NT2/D1 (cell line): ENCODE data around the gene AK9.

Source experiments
- DNase-seq: peaks from one replicate; pipeline ENCODE4 v3.0.0-alpha.2; 2011; ENCODE audit warnings: low read depth, low spot score
- H3K27me3 ChIP-seq: 2 replicates; pipeline ENCODE4 v1.6.0; 2011; ENCODE audit warnings: mild to moderate bottlenecking; ENCODE audit not compliant: insufficient read length, insufficient read depth
- H3K36me3 ChIP-seq: 2 replicates; pipeline ENCODE4 v1.6.1; 2011; ENCODE audit warnings: mild to moderate bottlenecking, low read length, mixed read lengths; ENCODE audit not compliant: insufficient read depth, insufficient read length
- H3K4me1 ChIP-seq: 2 replicates; pipeline ENCODE4 v1.5.1; 2011; ENCODE audit not compliant: insufficient read depth, insufficient read length
- H3K4me3 ChIP-seq: 2 replicates; pipeline ENCODE4 v1.5.1; 2011; ENCODE audit warnings: low read depth; ENCODE audit not compliant: insufficient read length
- H3K9ac ChIP-seq: 2 replicates; pipeline ENCODE4 v1.6.0; 2011; ENCODE audit warnings: low read depth; ENCODE audit not compliant: insufficient read length
- H3K9me3 ChIP-seq: 2 replicates; pipeline ENCODE4 v1.5.1; 2011; ENCODE audit warnings: mild to moderate bottlenecking, low read length; ENCODE audit not compliant: insufficient read depth
- SUZ12 ChIP-seq: IDR thresholded peaks from 2 replicates; pipeline ENCODE4 v1.6.1; 2011; ENCODE audit not compliant: insufficient read length, insufficient read depth; ENCODE audit errors: extremely low read depth
- YY1 ChIP-seq: IDR thresholded peaks from 2 replicates; pipeline ENCODE4 v1.6.1; 2011; ENCODE audit not compliant: insufficient read length, insufficient read depth
- ZNF274 ChIP-seq: IDR thresholded peaks from 2 replicates; pipeline ENCODE4 v1.6.1; 2011; ENCODE audit warnings: mild to moderate bottlenecking, low read depth, low read length

The AK9 gene

DNA sequence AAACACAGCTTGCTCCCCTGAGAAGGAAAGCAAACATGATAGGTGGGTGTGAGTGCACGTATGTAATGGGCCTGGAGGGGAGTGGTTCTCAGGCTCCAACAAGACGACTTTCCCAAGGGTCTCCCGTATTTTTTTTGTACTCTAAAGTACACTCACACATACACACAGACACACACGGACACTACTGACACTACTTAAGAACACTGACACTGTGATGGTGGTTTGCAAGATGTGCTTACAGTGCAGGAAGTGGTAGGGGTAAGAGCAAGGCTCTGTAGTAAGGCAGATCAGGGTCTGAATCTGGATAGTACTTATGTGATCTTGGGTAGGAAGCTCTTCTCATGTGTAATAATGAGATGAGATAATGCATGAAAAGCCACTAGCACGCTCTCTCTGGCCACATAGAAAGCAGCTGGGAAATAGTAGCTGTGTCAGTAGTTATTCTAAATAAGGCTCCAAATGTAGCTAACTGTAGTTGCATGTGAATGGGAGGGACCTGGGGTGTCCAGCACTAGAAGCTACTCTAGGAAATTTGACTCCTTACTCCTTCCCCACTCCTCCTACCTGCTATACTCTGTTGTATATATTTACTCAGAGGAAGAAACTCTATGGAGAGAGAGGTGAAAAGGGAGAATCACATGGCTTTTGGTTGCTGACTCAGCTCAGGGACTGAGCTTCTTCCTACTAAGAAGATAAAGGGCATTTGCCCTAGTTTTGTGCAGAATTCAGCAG lies 199.6 kb downstream of the AK9 start:
- H3K9me3 ChIP-seq: no peaks in the 10 kb centered on the region
- H3K27me3 ChIP-seq: no peaks in the 10 kb centered on the region
- H3K9ac ChIP-seq: no peak overlapping the region
- TF ChIP-seq ZNF274: no peak
- TF ChIP-seq YY1: no peak
- no peak for TF ChIP-seq SUZ12
- H3K36me3 ChIP-seq: no peaks in the 10 kb centered on the region
- DNase-seq: no peak
- H3K4me1 ChIP-seq: no peaks in the 10 kb centered on the region
- no peak overlapping the region for H3K4me3 ChIP-seq

DNA sequence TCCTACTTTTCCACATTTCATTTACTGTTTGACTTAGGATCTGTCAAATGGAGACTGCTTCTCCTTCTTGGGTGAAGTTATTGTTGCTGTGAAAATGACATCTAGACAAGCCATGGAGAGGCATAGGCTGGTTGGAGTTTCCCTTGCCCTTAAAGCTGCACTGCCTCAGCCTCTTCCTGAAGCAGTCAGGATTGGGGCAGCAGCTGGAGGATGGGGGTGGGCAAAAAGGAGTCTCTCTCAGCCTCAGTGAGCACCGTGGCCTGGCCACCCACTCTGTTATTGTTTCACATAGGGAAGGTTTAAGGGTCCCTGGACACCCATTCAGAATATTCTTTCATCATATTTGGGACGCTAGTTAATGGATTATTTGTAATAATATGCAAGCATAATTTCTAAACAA lies 200.3 kb downstream of the AK9 start:
- no peaks in the 10 kb centered on the region for H3K27me3 ChIP-seq
- TF ChIP-seq ZNF274 (no peak), SUZ12 (no peak), YY1 (no peak)
- DNase-seq: no peak
- H3K9ac ChIP-seq: no peak overlapping the region
- no peaks in the 10 kb centered on the region for H3K4me1 ChIP-seq
- no peaks in the 10 kb centered on the region for H3K36me3 ChIP-seq
- no peak overlapping the region for H3K4me3 ChIP-seq
- no peaks in the 10 kb centered on the region for H3K9me3 ChIP-seq

DNA sequence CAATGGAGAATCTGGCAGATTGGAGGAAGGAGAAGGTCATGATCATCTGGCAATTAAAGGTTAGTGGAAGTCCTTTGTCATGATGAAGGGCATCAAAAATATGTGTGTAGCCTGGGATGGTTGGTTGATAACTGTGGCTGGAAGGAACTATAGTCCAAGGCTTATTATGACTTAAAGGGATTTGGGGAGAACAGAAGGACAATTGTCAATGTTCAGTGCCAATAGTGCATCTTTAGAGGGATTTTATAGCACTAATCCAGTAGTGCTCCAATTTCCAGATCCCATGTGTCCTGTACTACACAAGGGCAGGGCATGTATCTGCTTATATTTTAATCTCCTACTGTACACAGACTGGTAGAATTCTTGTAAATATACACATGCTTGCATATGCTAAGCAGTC lies 203.0 kb downstream of the AK9 start:
- Histone ChIP-seq H3K4me3 (no peak overlapping the region), H3K36me3 (no peaks in the 10 kb centered on the region), H3K9me3 (no peaks in the 10 kb centered on the region), H3K4me1 (peaks cover 3% of the 10 kb centered on the region), H3K9ac (no peak overlapping the region), H3K27me3 (peaks cover 18% of the 10 kb centered on the region)
- DNase-seq: no peak
- no peak for TF ChIP-seq YY1
- TF ChIP-seq SUZ12: no peak
- no peak for TF ChIP-seq ZNF274

DNA sequence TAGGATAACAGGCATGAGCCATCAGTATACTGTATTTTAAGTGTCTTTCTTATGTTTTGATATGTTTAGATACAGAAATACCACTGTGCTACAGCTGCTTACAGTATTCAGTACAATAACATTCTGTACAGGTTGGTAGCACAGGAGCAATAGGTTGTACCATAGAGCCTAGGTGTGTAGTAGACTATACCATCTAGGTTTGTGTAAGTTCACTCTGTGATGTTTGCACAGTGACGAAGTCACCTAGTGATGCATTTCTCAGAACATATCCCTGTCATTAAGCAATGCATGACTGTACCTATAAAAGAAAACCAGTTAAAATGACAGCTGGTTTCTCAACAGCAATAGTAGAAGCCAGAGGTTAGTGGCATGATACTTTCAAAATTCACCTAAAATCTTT lies 204.9 kb downstream of the AK9 start:
- Histone ChIP-seq H3K36me3 (peaks cover 8% of the 10 kb centered on the region), H3K4me1 (peaks cover 3% of the 10 kb centered on the region), H3K4me3 (no peak overlapping the region), H3K9me3 (no peaks in the 10 kb centered on the region), H3K9ac (no peak overlapping the region), H3K27me3 (peaks cover 18% of the 10 kb centered on the region)
- TF ChIP-seq SUZ12 (no peak), ZNF274 (no peak), YY1 (no peak)
- DNase-seq: no peak

DNA sequence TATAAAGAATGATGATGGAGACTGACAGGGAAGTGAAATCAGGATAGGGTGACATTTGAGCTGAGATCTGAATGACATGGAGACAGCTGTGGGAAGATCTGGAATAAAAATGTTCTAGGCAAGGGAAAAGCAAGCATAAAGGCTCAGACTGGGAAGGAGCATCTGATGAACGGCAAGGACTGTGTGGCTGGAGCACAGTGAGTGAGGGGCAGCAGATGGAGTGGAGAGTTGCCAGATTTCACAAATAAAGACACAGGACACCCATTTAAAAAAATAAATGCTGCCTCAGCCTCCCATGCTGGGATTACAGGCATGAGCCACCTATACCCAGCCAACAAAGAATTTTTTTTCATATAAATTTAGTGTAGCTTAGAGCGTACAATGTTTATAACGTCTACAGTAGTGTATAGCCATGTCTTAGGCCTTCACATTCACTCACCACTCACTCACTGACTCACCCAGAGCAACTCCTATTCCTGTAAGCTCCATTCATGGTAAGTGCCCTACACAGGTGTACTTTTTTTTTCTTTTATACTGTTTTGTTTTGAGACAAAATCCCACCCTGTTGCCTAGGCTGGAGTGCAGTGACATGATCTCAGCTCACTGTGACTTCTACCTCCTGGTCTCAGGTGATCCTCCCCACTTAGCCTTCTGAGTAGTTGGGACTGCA lies 205.6 kb downstream of the AK9 start:
- H3K36me3 ChIP-seq: peaks cover 14% of the 10 kb centered on the region
- peaks cover 18% of the 10 kb centered on the region for H3K27me3 ChIP-seq
- H3K4me3 ChIP-seq: no peak overlapping the region
- H3K9me3 ChIP-seq: no peaks in the 10 kb centered on the region
- H3K4me1 ChIP-seq: peaks cover 3% of the 10 kb centered on the region
- TF ChIP-seq ZNF274: no peak
- no peak for TF ChIP-seq SUZ12
- TF ChIP-seq YY1: no peak
- no peak for DNase-seq
- H3K9ac ChIP-seq: no peak overlapping the region

DNA sequence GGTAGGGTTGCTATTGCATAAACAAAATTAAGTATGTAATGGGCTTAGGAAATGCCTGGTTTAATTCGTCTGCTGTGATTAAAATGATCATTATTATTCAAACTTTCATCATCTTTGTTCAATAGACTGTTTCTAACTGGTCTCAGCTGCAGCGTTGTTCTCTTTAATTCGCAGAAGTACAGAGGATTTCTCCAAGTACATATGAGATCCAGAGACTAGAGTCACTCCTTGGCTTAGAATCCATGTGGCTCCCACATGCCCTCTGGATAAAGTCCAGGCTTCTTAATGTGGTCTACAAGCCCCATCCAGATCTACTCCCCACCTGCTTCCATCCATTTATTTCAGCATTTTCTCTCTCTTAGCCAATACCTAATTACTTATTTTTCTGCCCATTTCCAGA lies 206.9 kb downstream of the AK9 start:
- Histone ChIP-seq H3K9ac (no peak overlapping the region), H3K36me3 (peaks cover 22% of the 10 kb centered on the region), H3K4me1 (peaks cover 3% of the 10 kb centered on the region), H3K27me3 (peaks cover 18% of the 10 kb centered on the region), H3K4me3 (no peak overlapping the region), H3K9me3 (no peaks in the 10 kb centered on the region)
- no peak for DNase-seq
- TF ChIP-seq SUZ12: no peak
- no peak for TF ChIP-seq YY1
- TF ChIP-seq ZNF274: no peak

DNA sequence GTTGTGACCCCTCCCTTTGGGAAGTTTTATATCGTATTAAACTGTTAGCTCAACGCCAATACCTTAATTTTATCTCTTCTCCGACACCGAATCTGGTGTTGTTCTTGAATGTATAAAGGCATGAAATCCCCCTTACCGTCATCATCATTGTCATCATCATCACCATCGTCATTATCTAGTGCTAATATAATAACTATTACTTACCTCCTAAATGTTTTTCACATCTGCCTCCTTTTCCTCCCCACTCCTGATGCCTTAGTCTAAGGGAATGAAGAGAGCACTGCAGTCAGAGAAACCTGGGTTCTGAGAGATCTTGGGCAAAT lies 207.3 kb downstream of the AK9 start:
- H3K4me1 ChIP-seq: peaks cover 3% of the 10 kb centered on the region
- no peak for DNase-seq
- H3K9me3 ChIP-seq: no peaks in the 10 kb centered on the region
- peaks cover 18% of the 10 kb centered on the region for H3K27me3 ChIP-seq
- no peak overlapping the region for H3K9ac ChIP-seq
- TF ChIP-seq SUZ12: no peak
- TF ChIP-seq YY1: no peak
- no peak for TF ChIP-seq ZNF274
- peaks cover 23% of the 10 kb centered on the region for H3K36me3 ChIP-seq
- H3K4me3 ChIP-seq: peak overlapping the region; percentile 6
